HL-60/S4 (cell line): ENCODE results near the gene ATP1B3.
"Not testable (repeated sequence)": the region's sequence is repeated elsewhere in the genome, so short reads cannot be mapped to it uniquely, and the experiment has no call there.

ENCODE experiments used
- in situ Hi-C: fragments of 300-500 bp; cut with MboI; formaldehyde crosslinking; loops from 2 replicates; pipeline ENCODE4 v1.14.3; 2022; ENCODE audit warnings: low sequenced_read_pairs

The ATP1B3 gene

GRCh38 chr3:141901914-141902313 is 25.5 kb downstream of the ATP1B3 start:
- in situ Hi-C loops = loop anchor here (25.0 kb wide), 2 partner anchors 440 to 590 kb away; no protein-coding TSS in a partner anchor

- in situ Hi-C loops = loop anchor here (25.0 kb wide), 2 partner anchors 442 to 592 kb away; no protein-coding TSS in a partner anchor
Measured at GRCh38 chr3:141904203-141904602, 27.8 kb downstream of the ATP1B3 start.

- in situ Hi-C loops = loop anchor here (25.0 kb wide), 2 partner anchors 443 to 593 kb away; no protein-coding TSS in a partner anchor
Measured at GRCh38 chr3:141905129-141905528, 28.7 kb downstream of the ATP1B3 start.

GRCh38 chr3:141909408-141909807 is 33.0 kb downstream of the ATP1B3 start:
- in situ Hi-C loops = loop anchor here (25.0 kb wide), 2 partner anchors 447 to 597 kb away; no protein-coding TSS in a partner anchor

GRCh38 chr3:141909986-141910385 is 33.5 kb downstream of the ATP1B3 start:
- in situ Hi-C loops = loop anchor here (25.0 kb wide), 2 partner anchors 448 to 598 kb away; no protein-coding TSS in a partner anchor

GRCh38 chr3:141913150-141913811 is 36.8 kb downstream of the ATP1B3 start:
- in situ Hi-C loops = loop anchor here (25.0 kb wide), 2 partner anchors 451 to 601 kb away; no protein-coding TSS in a partner anchor

- in situ Hi-C loops = loop anchor here (25.0 kb wide), 2 partner anchors 452 to 602 kb away; no protein-coding TSS in a partner anchor
Measured at GRCh38 chr3:141914311-141914710, 37.9 kb downstream of the ATP1B3 start.

GRCh38 chr3:141915016-141915415 is 38.6 kb downstream of the ATP1B3 start:
- in situ Hi-C loops = loop anchor here (25.0 kb wide), 2 partner anchors 453 to 603 kb away; no protein-coding TSS in a partner anchor

- in situ Hi-C loops = loop anchor here (25.0 kb wide), 2 partner anchors 453 to 603 kb away; no protein-coding TSS in a partner anchor
Measured at GRCh38 chr3:141915766-141916165, 39.3 kb downstream of the ATP1B3 start.

- in situ Hi-C loops = loop anchor here (25.0 kb wide), 2 partner anchors 458 to 608 kb away; no protein-coding TSS in a partner anchor
Measured at GRCh38 chr3:141920701-141921100, 44.3 kb downstream of the ATP1B3 start.

- in situ Hi-C loops = loop anchor here (25.0 kb wide), 2 partner anchors 459 to 609 kb away; no protein-coding TSS in a partner anchor
Measured at GRCh38 chr3:141921316-141921715, 44.9 kb downstream of the ATP1B3 start.

GRCh38 chr3:141925677-141926076 is 49.2 kb downstream of the ATP1B3 start:
- in situ Hi-C loops = not testable (repeated sequence)

- in situ Hi-C loops = no loop called here
Measured at GRCh38 chr3:141926929-141927328, 50.5 kb downstream of the ATP1B3 start.

GRCh38 chr3:141928631-141929270 is 52.3 kb downstream of the ATP1B3 start:
- in situ Hi-C loops = no loop called here

- in situ Hi-C loops = no loop called here
Measured at GRCh38 chr3:141929341-141929995, 53.0 kb downstream of the ATP1B3 start.

GRCh38 chr3:141930801-141931200 is 54.4 kb downstream of the ATP1B3 start:
- in situ Hi-C loops = no loop called here

- in situ Hi-C loops = no loop called here
Measured at GRCh38 chr3:141933421-141934300, 57.2 kb downstream of the ATP1B3 start.

GRCh38 chr3:141934354-141934753 is 57.9 kb downstream of the ATP1B3 start:
- in situ Hi-C loops = no loop called here

- in situ Hi-C loops = no loop called here
Measured at GRCh38 chr3:141938011-141938500, 61.6 kb downstream of the ATP1B3 start.

GRCh38 chr3:141939759-141940158 is 63.3 kb downstream of the ATP1B3 start:
- in situ Hi-C loops = no loop called here
